GM12878 (cell line): ENCODE measurements around the gene ITGBL1. TPM values are rescaled to one million over a fixed set of nuclear protein-coding genes. Genes with fewer than 3 reads are reported as not detected.

Experiments used
- ATAC-seq: fragments of 200-7000 bp; cut with Tn5 transposase; 3 replicates; pipeline ENCODE4 v1.9.1; 2020; ENCODE audit warnings: mild to moderate bottlenecking, moderate library complexity
- BruUV-seq: library from RNA; stranded (reverse); fragments of 400-500 nt; replicated peaks from 2 replicates; lab custom pipeline; 2021; lab: Mats Ljungman, UMichigan
- CTCF ChIA-PET: fragments of 300-600 bp; sonication (Branson Sonifier 250); formaldehyde crosslinking; extraction: SDS; loops from one replicate; lab custom pipeline; 2021; ENCODE audit warnings: inconsistent platforms; lab: Yijun Ruan, JAX
- POLR2A ChIA-PET: fragments of 350-600 bp; formaldehyde crosslinking; extraction: SDS; loops from one replicate; lab custom pipeline; 2021; ENCODE audit warnings: inconsistent platforms; lab: Charles Lee
- RAD21 ChIA-PET: fragments of 300-600 bp; sonication (Branson Sonifier 250); formaldehyde crosslinking; loops from one replicate; lab custom pipeline; 2023; ENCODE audit warnings: antibody characterized with exemption; ENCODE audit not compliant: unreplicated experiment; lab: Charles Lee
- SMC1A ChIA-PET: fragments of 300-600 bp; sonication (Branson Sonifier 250); formaldehyde crosslinking; loops from one replicate; lab custom pipeline; 2023; ENCODE audit not compliant: unreplicated experiment, uncharacterized antibody; lab: Charles Lee
- DNase-seq: peaks from one replicate; pipeline ENCODE4 v3.0.0-alpha.2; 2011; ENCODE audit warnings: low read depth, low spot score
- FAIRE-seq: peaks from 3 replicates; lab custom pipeline; 2011; peaks lifted over from hg19 to GRCh38; lab: Jason Lieb, UNC
- H2AFZ ChIP-seq: 2 replicates; pipeline ENCODE4 v1.6.0; 2011; ENCODE audit warnings: low read depth, low read length, control low read depth; ENCODE audit not compliant: control insufficient read depth
- H3K27ac ChIP-seq: 2 replicates; pipeline ENCODE4 v1.5.1; 2011; ENCODE audit warnings: control low read depth; ENCODE audit not compliant: control insufficient read depth, insufficient read depth
- H3K27me3 ChIP-seq, 2 experiments: replicated peaks in 1 of 2; 2 replicates each; pipeline versions ENCODE4 v1.6.0 to v1.6.1; 2011; ENCODE audit warnings: low read length in 1 of 2; ENCODE audit not compliant: control insufficient read depth in 2 of 2, insufficient read depth in 2 of 2
- H3K36me3 ChIP-seq, 2 experiments: 2 replicates each; pipeline ENCODE4 v1.5.1; 2011; ENCODE audit warnings: low read length in 1 of 2; ENCODE audit not compliant: control insufficient read depth in 2 of 2, insufficient read depth in 2 of 2
- H3K4me1 ChIP-seq: 2 replicates; pipeline ENCODE4 v1.6.1; 2011; ENCODE audit warnings: mild to moderate bottlenecking, low read length, moderate library complexity, mixed read lengths; ENCODE audit not compliant: control insufficient read depth, insufficient read depth
- H3K4me2 ChIP-seq: 2 replicates; pipeline ENCODE4 v1.6.0; 2011; ENCODE audit warnings: control low read depth; ENCODE audit not compliant: control insufficient read depth, insufficient read depth
- H3K4me3 ChIP-seq: fragments of 200-600 bp; sonication (generic); 2 replicates; pipeline ENCODE4 v1.5.1; 2016
- H3K79me2 ChIP-seq: 2 replicates; pipeline ENCODE4 v1.6.0; 2011; ENCODE audit warnings: low read length; ENCODE audit not compliant: control insufficient read depth, insufficient read depth
- H3K9ac ChIP-seq: 2 replicates; pipeline ENCODE4 v1.8.0; 2011; ENCODE audit warnings: low read length, control low read depth, mixed read lengths; ENCODE audit not compliant: control insufficient read depth, insufficient read depth
- H3K9me3 ChIP-seq: replicated peaks from 3 replicates; pipeline ENCODE4 v1.5.1; 2011; ENCODE audit warnings: mild to moderate bottlenecking, low read length; ENCODE audit not compliant: control insufficient read depth, insufficient read depth
- H4K20me1 ChIP-seq: 2 replicates; pipeline ENCODE4 v1.6.0; 2011; ENCODE audit not compliant: control insufficient read depth, insufficient read depth
- ETV6 ChIP-seq, 2 experiments: fragments of 450-650 bp in 1 of 2; IDR thresholded peaks in 1 of 2; conservative IDR thresholded peaks in 1 of 2; 2 replicates each; pipeline ENCODE4 v1.6.1; 2014; ENCODE audit warnings: antibody characterized with exemption in 1 of 2, borderline replicate concordance in 1 of 2, low read depth in 1 of 2, mild to moderate bottlenecking in 1 of 2, moderate library complexity in 1 of 2
- SMARCA5 ChIP-seq: fragments of 450-650 bp; IDR thresholded peaks from 2 replicates; pipeline ENCODE4 v1.6.1; 2017; ENCODE audit warnings: mild to moderate bottlenecking
- SPI1 ChIP-seq: IDR thresholded peaks from 2 replicates; pipeline ENCODE4 v1.6.1; 2011; ENCODE audit warnings: low read depth, mild to moderate bottlenecking, low read length, moderate library complexity, borderline replicate concordance; ENCODE audit not compliant: insufficient read depth
- USF2 ChIP-seq: IDR thresholded peaks from 2 replicates; pipeline ENCODE4 v1.6.1; 2011; ENCODE audit warnings: low read depth, low read length, improper control_type of control experiment, borderline replicate concordance
- WGBS: methylation state at CpG from one replicate; pipeline ENCODE4 v1.1.6; 2016; ENCODE audit warnings: low lambda C conversion rate; ENCODE audit not compliant: insufficient replicate concordance, insufficient coverage; ENCODE audit errors: missing lambda C conversion rate; 5-methylcytosine and 5-hydroxymethylcytosine counted together
- in situ Hi-C: fragments of 300-500 bp; cut with MboI; formaldehyde crosslinking; loops from 9 replicates; pipeline ENCODE4 v1.14.3; 2018; ENCODE audit warnings: mixed read lengths
- intact Hi-C: fragments of 100-400 bp; cut with micrococcal nuclease; formaldehyde crosslinking; loops from one replicate; pipeline ENCODE4 v1.14.2; 2022; ENCODE audit not compliant: unreplicated experiment
- polyA plus RNA-seq, 11 experiments: library from polyadenylated mRNA; depleted of rRNA in 4 of 11; unstranded in 6 of 11; stranded (reverse) in 5 of 11; fragments of >200 nt; fragmentation: Nextera tagmentation in 4 of 11; fragmentation: Illumina TruSeq in 1 of 11; extraction: Ambion mirVana in 4 of 11; extraction: Trizol in 1 of 11; gene quantifications; 1 replicate in 1 of 11; 2 replicates in 10 of 11; pipeline versions ENCODE4 v1.2.1 to v1.2.3, GENCODE V29; 2011 to 2016; ENCODE audit warnings: inconsistent platforms in 2 of 11, missing spikeins in 2 of 11, low read depth in 1 of 11
- total RNA-seq, 4 experiments: library from RNA; depleted of rRNA in 3 of 4; stranded (reverse); fragments of >200 nt in 3 of 4; fragmentation: Illumina TruSeq in 1 of 4; extraction: Trizol in 1 of 4; gene quantifications; 2 replicates each; pipeline versions ENCODE4 v1.2.1 to v1.2.3, GENCODE V29; 2013 to 2021

ITGBL1 gene
- total and polyA plus RNA-seq, 10 of the 15 experiments (the other 5 are each of a cell fraction or from before 2014, with no cell fraction given), result 0.17 to 2.8 (median 0.28) TPM; not detected in 3

GRCh38 chr13:101425623-101426022, 26.9 kb upstream of the ITGBL1 start:
- Histone ChIP-seq H2AFZ (no peak overlapping the region), H3K36me3 (no peaks in the 10 kb centered on the region), H3K9me3 (no peaks in the 10 kb centered on the region), H4K20me1 (no peaks in the 10 kb centered on the region), H3K9ac (no peak overlapping the region), H3K4me2 (no peak overlapping the region), H3K27ac (no peak overlapping the region), H3K79me2 (no peaks in the 10 kb centered on the region), H3K27me3 (no peaks in the 10 kb centered on the region), H3K4me1 (no peaks in the 10 kb centered on the region), H3K4me3 (no peak overlapping the region)
- 23% methylated on average over 10 of the region's 10 CpGs for WGBS
- TF ChIP-seq SMARCA5, result no peak
- TF ChIP-seq SPI1, result peak; percentile 11; the same call in 1 of the 2 replicates
- POLR2A ChIA-PET, result no interaction called here
- BruUV-seq, result no TSS peak
- intact Hi-C loops (no loop called here), in situ Hi-C loops (no loop called here)
- SMC1A ChIA-PET, result no interaction called here
- no peak for FAIRE-seq
- ATAC-seq, result no peak
- CTCF ChIA-PET, result no interaction called here
- DNase-seq, result no peak
- RAD21 ChIA-PET, result no interaction called here

GRCh38 chr13:101429733-101430132, 22.7 kb upstream of the ITGBL1 start:
- H3K4me2 ChIP-seq, result no peak overlapping the region
- intact Hi-C loops (no loop called here), in situ Hi-C loops (no loop called here)
- H3K36me3 ChIP-seq, result no peaks in the 10 kb centered on the region
- no peaks in the 10 kb centered on the region for H3K4me1 ChIP-seq
- CTCF ChIA-PET, result interaction anchor here (1.6 kb wide), 1 partner anchor 9 kb away, joined by 3 read pairs; no protein-coding TSS in a partner anchor
- no TSS peak for BruUV-seq
- H3K27ac ChIP-seq, result no peak overlapping the region
- 0% methylated on average over 3 of the region's 3 CpGs for WGBS
- DNase-seq (no peak), ATAC-seq (no peak), FAIRE-seq (no peak)
- H3K9me3 ChIP-seq, result no peaks in the 10 kb centered on the region
- H3K27me3 ChIP-seq, result no peaks in the 10 kb centered on the region
- RAD21 ChIA-PET, result no interaction called here
- H4K20me1 ChIP-seq, result no peaks in the 10 kb centered on the region
- SMC1A ChIA-PET, result no interaction called here
- no peak overlapping the region for H3K4me3 ChIP-seq
- H2AFZ ChIP-seq, result no peak overlapping the region
- H3K9ac ChIP-seq, result no peak overlapping the region
- no peak for TF ChIP-seq USF2
- TF ChIP-seq ETV6 (conservative IDR thresholded peaks at IDR 0.05 in 1 of 2, IDR thresholded peaks at IDR 0.05 in 1 of 2; ENCODE audit: borderline replicate concordance in 1 of 2, low read depth in 1 of 2), result no peak
- POLR2A ChIA-PET, result no interaction called here
- H3K79me2 ChIP-seq, result no peaks in the 10 kb centered on the region
